ENCODE data around the gene CARMIL3. TPM values are rescaled to one million over a fixed set of nuclear protein-coding genes. Genes with fewer than 3 reads are reported as not detected.

The CARMIL3 gene
- polyA plus RNA-seq, 3 donors, result 0.10 to 0.56 (median 0.52) TPM

Other genes starting within 250 kb of the CARMIL3 start
- 10 to 100 TPM; 30.6 to 56.1 (median 55.8) TPM for gene DHRS4, start 98.2 kb upstream of the CARMIL3 start, polyA plus RNA-seq
- gene DHRS4L2, start 63.1 kb upstream of the CARMIL3 start, polyA plus RNA-seq, result 10 to 100 TPM; 21.3 to 51.4 (median 26.8) TPM
- gene CPNE6, start 19.6 kb downstream of the CARMIL3 start, polyA plus RNA-seq, result under 1 TPM in 1 of 3 donors, not detected in 2; 0.01 TPM
- gene PCK2, start 42.3 kb downstream of the CARMIL3 start, polyA plus RNA-seq, result 10 to 100 TPM; 22.0 to 75.5 (median 29.5) TPM
- gene DCAF11, start 62.8 kb downstream of the CARMIL3 start, polyA plus RNA-seq, result 10 to 100 TPM; 27.7 to 65.1 (median 35.6) TPM
- gene NRL, start 62.9 kb downstream of the CARMIL3 start, polyA plus RNA-seq, result 1 to 10 TPM; 1.5 to 1.7 (median 1.6) TPM
- 1 to 10 TPM in 1 of 3 donors, under 1 TPM in 1, not detected in 1; 0.61 to 4.6 TPM for gene FITM1, start 78.7 kb downstream of the CARMIL3 start, polyA plus RNA-seq
- gene PSME1, start 84.2 kb downstream of the CARMIL3 start, polyA plus RNA-seq, result 100 to 1,000 TPM in 2 of 3 donors, 10 to 100 TPM in 1; 98.0 to 228 (median 151) TPM
- 10 to 100 TPM; 16.3 to 17.3 (median 17.2) TPM for gene EMC9, start 89.6 kb downstream of the CARMIL3 start, polyA plus RNA-seq
- 100 to 1,000 TPM in 2 of 3 donors, 10 to 100 TPM in 1; 73.7 to 193 (median 107) TPM for gene PSME2, start 94.6 kb downstream of the CARMIL3 start, polyA plus RNA-seq
- 10 to 100 TPM; 36.9 to 49.6 (median 39.3) TPM for gene RNF31, start 95.5 kb downstream of the CARMIL3 start, polyA plus RNA-seq
- 10 to 100 TPM; 36.3 to 79.1 (median 42.5) TPM for gene IRF9, start 109.3 kb downstream of the CARMIL3 start, polyA plus RNA-seq
- gene REC8, start 120.1 kb downstream of the CARMIL3 start, polyA plus RNA-seq, result 10 to 100 TPM in 1 of 3 donors, 1 to 10 TPM in 2; 3.9 to 19.8 (median 9.4) TPM
- 10 to 100 TPM; 11.7 to 36.1 (median 26.7) TPM for gene IPO4, start 136.8 kb downstream of the CARMIL3 start, polyA plus RNA-seq
- gene TM9SF1, start 143.4 kb downstream of the CARMIL3 start, polyA plus RNA-seq, result 10 to 100 TPM; 13.6 to 44.0 (median 37.7) TPM
- under 1 TPM in 2 of 3 donors, not detected in 1; 0.05 to 0.06 TPM for gene TSSK4, start 153.7 kb downstream of the CARMIL3 start, polyA plus RNA-seq
- gene CHMP4A, start 161.5 kb downstream of the CARMIL3 start, polyA plus RNA-seq, result 100 to 1,000 TPM in 1 of 3 donors, 10 to 100 TPM in 2; 59.6 to 108 (median 85.4) TPM
- gene MDP1, start 164.1 kb downstream of the CARMIL3 start, polyA plus RNA-seq, result 10 to 100 TPM; 17.7 to 47.6 (median 21.9) TPM
- gene NEDD8, start 180.4 kb downstream of the CARMIL3 start, polyA plus RNA-seq, result 100 to 1,000 TPM in 2 of 3 donors, 10 to 100 TPM in 1; 82.9 to 296 (median 245) TPM
- 10 to 100 TPM; 37.3 to 52.7 (median 52.0) TPM for gene GMPR2, start 180.9 kb downstream of the CARMIL3 start, polyA plus RNA-seq
- gene TINF2, start 190.6 kb downstream of the CARMIL3 start, polyA plus RNA-seq, result 10 to 100 TPM; 35.3 to 58.9 (median 49.3) TPM
- 1 to 10 TPM; 2.5 to 4.6 (median 3.3) TPM for gene TGM1, start 211.2 kb downstream of the CARMIL3 start, polyA plus RNA-seq
- 10 to 100 TPM; 20.7 to 27.0 (median 23.0) TPM for gene RABGGTA, start 219.6 kb downstream of the CARMIL3 start, polyA plus RNA-seq
- gene DHRS1, start 247.8 kb downstream of the CARMIL3 start, polyA plus RNA-seq, result 10 to 100 TPM; 11.3 to 26.4 (median 14.8) TPM
- gene NOP9, start 247.8 kb downstream of the CARMIL3 start, polyA plus RNA-seq, result 10 to 100 TPM in 2 of 3 donors, 1 to 10 TPM in 1; 6.8 to 11.6 (median 11.0) TPM

Measured in adipose tissue (tissue), 3 donors.